ENCODE data around the gene FAM53A. TPM values are rescaled to one million over a fixed set of nuclear protein-coding genes. Genes with fewer than 3 reads are reported as not detected.

Gene FAM53A
- total RNA-seq, 1 donor from 2014 or later, result 10.5 TPM

- H3K27ac Mint-ChIP-seq, result no peak overlapping the region
- H3K9me3 Mint-ChIP-seq, result peaks cover 4% of the 10 kb centered on the region
- peaks cover 6% of the 10 kb centered on the region for H3K27me3 Mint-ChIP-seq (ENCODE audit: low read depth)
- no peak for TF ChIP-seq CTCF (IDR thresholded peaks at IDR 0.05; ENCODE audit: unreplicated experiment)
- peaks cover 2% of the 10 kb centered on the region for H3K4me1 Mint-ChIP-seq
- DNase-seq (ENCODE audit: low spot score in 2 of 2, unreplicated experiment in 2 of 2), result no peak
- no peaks in the 10 kb centered on the region for H3K36me3 Mint-ChIP-seq
- H3K4me3 Mint-ChIP-seq, result no peak overlapping the region
Measured at GRCh38 chr4:1596393-1596792, 87.7 kb downstream of the FAM53A start.

DNA sequence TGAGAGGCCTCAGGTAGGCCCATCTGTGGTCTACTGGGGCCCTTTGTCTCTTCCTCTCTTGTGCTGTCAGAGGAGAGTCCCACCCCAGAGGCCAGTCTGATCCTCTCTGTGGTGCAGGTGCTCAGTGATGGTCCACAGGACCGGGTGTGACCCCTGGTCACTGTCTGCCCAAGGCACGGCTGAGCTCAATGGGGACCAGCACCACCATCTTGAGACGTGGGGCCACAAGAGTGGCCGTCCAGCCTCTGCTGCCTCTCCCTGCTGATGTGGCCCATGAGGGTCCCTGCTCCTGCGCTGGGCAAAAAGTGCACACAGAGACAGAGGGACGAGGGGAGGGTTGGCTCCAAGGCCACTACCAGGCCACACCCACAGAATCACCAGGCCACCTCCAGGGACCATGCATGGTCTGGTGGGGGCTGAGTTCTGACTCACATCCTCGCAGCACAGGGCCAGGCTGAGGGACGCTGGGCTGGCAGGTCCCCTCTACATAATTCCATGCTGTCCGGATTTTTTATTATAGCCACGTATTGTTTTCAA is 88.3 kb downstream of the FAM53A start:
- no peak overlapping the region for H3K27ac Mint-ChIP-seq
- H3K4me3 Mint-ChIP-seq, result no peak overlapping the region
- TF ChIP-seq CTCF (IDR thresholded peaks at IDR 0.05; ENCODE audit: unreplicated experiment), result no peak
- peaks cover 8% of the 10 kb centered on the region for H3K9me3 Mint-ChIP-seq
- peaks cover 2% of the 10 kb centered on the region for H3K4me1 Mint-ChIP-seq
- no peaks in the 10 kb centered on the region for H3K36me3 Mint-ChIP-seq
- peaks cover 6% of the 10 kb centered on the region for H3K27me3 Mint-ChIP-seq (ENCODE audit: low read depth)
- DNase-seq (ENCODE audit: low spot score in 2 of 2, unreplicated experiment in 2 of 2), result no peak

DNA sequence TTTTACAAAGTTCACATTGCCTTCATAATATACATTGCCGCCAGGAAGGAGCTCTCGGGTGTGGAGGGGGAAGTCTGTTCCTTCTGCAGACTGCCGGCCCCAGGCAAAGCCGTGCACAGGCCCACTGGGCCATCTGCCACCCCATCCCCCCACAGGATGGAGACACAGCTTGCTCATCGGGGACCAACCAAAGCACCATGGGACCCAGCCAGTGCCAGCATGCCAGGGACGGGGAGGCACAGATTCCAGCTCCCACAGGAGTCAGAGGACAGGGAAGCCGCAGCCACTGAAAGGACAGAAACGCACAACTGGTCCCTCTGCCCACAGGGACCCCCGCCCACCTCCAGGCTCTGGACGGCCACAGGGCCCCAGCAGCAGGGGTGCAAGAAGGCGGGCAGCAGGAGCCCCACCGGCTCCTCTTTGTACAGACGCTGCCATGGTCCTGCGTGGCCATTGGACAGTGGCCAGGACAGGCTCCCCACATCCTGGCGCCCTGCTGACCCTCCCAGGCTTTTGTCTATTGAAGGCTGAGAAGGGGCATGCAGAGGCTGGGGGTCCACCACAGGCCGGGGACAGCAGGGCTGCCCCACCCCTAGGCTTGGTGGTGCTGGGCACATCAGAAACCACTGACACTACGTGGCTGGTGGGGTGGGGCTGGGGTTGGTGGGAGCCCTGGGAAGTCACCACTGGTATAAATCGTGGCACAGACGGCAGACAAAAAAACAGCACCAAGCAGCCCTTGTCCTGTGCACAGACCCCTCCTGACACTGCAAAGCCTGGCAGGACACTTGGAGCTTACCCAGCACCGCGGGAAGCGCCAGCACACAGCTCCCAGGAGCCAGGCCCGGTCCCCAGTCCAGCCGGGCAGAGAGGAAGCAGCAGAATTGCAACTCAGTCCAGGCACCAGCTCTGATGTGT is 89.0 kb downstream of the FAM53A start:
- Mint-ChIP-seq H3K27ac (no peak overlapping the region), H3K27me3 (ENCODE audit: low read depth) (peaks cover 6% of the 10 kb centered on the region), H3K4me3 (no peak overlapping the region), H3K9me3 (peaks cover 13% of the 10 kb centered on the region), H3K36me3 (no peaks in the 10 kb centered on the region), H3K4me1 (peaks cover 2% of the 10 kb centered on the region)
- no peak for TF ChIP-seq CTCF (IDR thresholded peaks at IDR 0.05; ENCODE audit: unreplicated experiment)
- DNase-seq (ENCODE audit: low spot score in 2 of 2, unreplicated experiment in 2 of 2), result no peak

GRCh38 chr4:1593881-1594345 is 90.2 kb downstream of the FAM53A start:
- Mint-ChIP-seq H3K4me1 (peaks cover 2% of the 10 kb centered on the region), H3K27me3 (ENCODE audit: low read depth) (peaks cover 8% of the 10 kb centered on the region), H3K27ac (no peak overlapping the region), H3K9me3 (peaks cover 24% of the 10 kb centered on the region), H3K36me3 (no peaks in the 10 kb centered on the region), H3K4me3 (no peak overlapping the region)
- no peak for DNase-seq (ENCODE audit: low spot score in 2 of 2, unreplicated experiment in 2 of 2)
- TF ChIP-seq CTCF (IDR thresholded peaks at IDR 0.05; ENCODE audit: unreplicated experiment), result no peak

GRCh38 chr4:1593458-1593857 is 90.7 kb downstream of the FAM53A start:
- DNase-seq (ENCODE audit: low spot score in 2 of 2, unreplicated experiment in 2 of 2), result no peak
- H3K4me3 Mint-ChIP-seq, result no peak overlapping the region
- H3K9me3 Mint-ChIP-seq, result peaks cover 28% of the 10 kb centered on the region
- TF ChIP-seq CTCF (IDR thresholded peaks at IDR 0.05; ENCODE audit: unreplicated experiment), result no peak
- peaks cover 2% of the 10 kb centered on the region for H3K4me1 Mint-ChIP-seq
- no peaks in the 10 kb centered on the region for H3K36me3 Mint-ChIP-seq
- H3K27me3 Mint-ChIP-seq (ENCODE audit: low read depth), result peaks cover 10% of the 10 kb centered on the region
- H3K27ac Mint-ChIP-seq, result no peak overlapping the region

All from mesothelial cell of epicardium (in vitro differentiated cells).